HCT116 (cell line): ENCODE results near the gene CFAP92. TPM values are rescaled to one million over a fixed set of nuclear protein-coding genes. Genes with fewer than 3 reads are reported as not detected.

ENCODE experiments used
- ATAC-seq: fragments of 200-7000 bp; cut with Tn5 transposase; 2 replicates; pipeline ENCODE4 v1.9.1; 2020; ENCODE audit warnings: mild to moderate bottlenecking, moderate library complexity
- BruUV-seq: library from RNA; stranded (reverse); fragments of 400-500 nt; replicated peaks from 2 replicates; lab custom pipeline; 2021; lab: Mats Ljungman, UMichigan
- CTCF ChIA-PET: fragments of 300-600 bp; sonication (Branson Sonifier 250); formaldehyde crosslinking; loops from one replicate; lab custom pipeline; 2021; ENCODE audit warnings: antibody characterized with exemption; lab: Charles Lee
- POLR2A ChIA-PET: fragments of 300-600, 350-600 bp; sonication (Branson Sonifier 250); formaldehyde crosslinking; loops from one replicate; lab custom pipeline; 2021; ENCODE audit warnings: antibody characterized with exemption; lab: Charles Lee
- RAD21 ChIA-PET, 2 experiments: fragments of 300-600 bp; sonication (Branson Sonifier 250); formaldehyde crosslinking; loops; one replicate each; lab custom pipeline; 2023; ENCODE audit warnings: low total read pairs in 2 of 2; ENCODE audit not compliant: uncharacterized antibody in 2 of 2, unreplicated experiment in 2 of 2, low non-redundant PET in 1 of 2; lab: Charles Lee
- DNase-seq: peaks from one replicate; pipeline ENCODE4 v3.0.0-alpha.2; 2010; ENCODE audit warnings: low read depth, low spot score
- H2AFZ ChIP-seq: fragments of 200-600 bp; shearing (Covaris generic), sonication (generic); 2 replicates; pipeline ENCODE4 v1.6.1; 2017; ENCODE audit warnings: low read depth, mixed run types, mixed read lengths, antibody characterized with exemption, low read length; ENCODE audit not compliant: poor library complexity, severe bottlenecking
- H3K27ac ChIP-seq: 2 replicates; pipeline ENCODE4 v1.5.1; 2012; ENCODE audit warnings: low read depth, low read length
- H3K27me3 ChIP-seq: fragments of 200-600 bp; sonication (generic); 2 replicates; pipeline ENCODE4 v1.6.1; 2016; ENCODE audit warnings: mixed run types, low read length, mixed read lengths; ENCODE audit not compliant: insufficient read depth
- H3K36me3 ChIP-seq, 2 experiments: fragments of 200-500 bp in 1 of 2; fragments of 200-600 bp in 1 of 2; sonication (Bioruptor generic) in 1 of 2; sonication (generic) in 1 of 2; 2 replicates each; pipeline versions ENCODE4 v1.5.1 to v1.6.1; 2014 to 2016; ENCODE audit warnings: low read length in 2 of 2, inconsistent platforms in 1 of 2, mixed read lengths in 1 of 2, mixed run types in 1 of 2; ENCODE audit not compliant: insufficient read depth in 2 of 2, control insufficient read depth in 1 of 2
- H3K4me1 ChIP-seq, 2 experiments: fragments of 200-600 bp in 1 of 2; sonication (generic) in 1 of 2; 2 replicates each; pipeline versions ENCODE4 v1.5.1 to v1.6.1; 2012 to 2017; ENCODE audit warnings: low read length in 2 of 2, inconsistent platforms in 1 of 2, mild to moderate bottlenecking in 1 of 2, mixed read lengths in 1 of 2, mixed run types in 1 of 2, moderate library complexity in 1 of 2; ENCODE audit not compliant: insufficient read depth in 2 of 2, control insufficient read depth in 1 of 2
- H3K4me2 ChIP-seq: fragments of 200-600 bp; sonication (generic); 2 replicates; pipeline ENCODE4 v1.6.1; 2017; ENCODE audit warnings: mixed run types, low read length, mixed read lengths
- H3K4me3 ChIP-seq, 2 experiments: fragments of 200-600 bp in 1 of 2; sonication (generic) in 1 of 2; replicated peaks in 1 of 2; 2 replicates each; pipeline ENCODE4 v1.5.1; 2011 to 2016; ENCODE audit warnings: low read length in 2 of 2, control low read depth in 1 of 2, low read depth in 1 of 2, mild to moderate bottlenecking in 1 of 2, mixed read lengths in 1 of 2, mixed run types in 1 of 2
- H3K79me2 ChIP-seq: fragments of 200-600 bp; sonication (generic); 2 replicates; pipeline ENCODE4 v1.6.1; 2017; ENCODE audit warnings: mild to moderate bottlenecking, mixed run types, low read length, moderate library complexity, mixed read lengths; ENCODE audit not compliant: insufficient read depth
- H3K9ac ChIP-seq: fragments of 200-600 bp; sonication (generic); 2 replicates; pipeline ENCODE4 v1.6.1; 2016; ENCODE audit warnings: low read length, mixed read lengths
- H3K9me2 ChIP-seq: fragments of 200-600 bp; sonication (generic), shearing (Covaris generic); 2 replicates; pipeline ENCODE4 v1.6.1; 2017; ENCODE audit warnings: mixed run types, mild to moderate bottlenecking, moderate library complexity; ENCODE audit not compliant: insufficient read depth
- H3K9me3 ChIP-seq, 2 experiments: fragments of 200-500 bp in 1 of 2; fragments of 200-600 bp in 1 of 2; sonication (Bioruptor generic) in 1 of 2; sonication (generic) in 1 of 2; 2 replicates each; pipeline ENCODE4 v1.6.1; 2014 to 2017; ENCODE audit warnings: low read length in 2 of 2, mixed read lengths in 2 of 2, inconsistent platforms in 1 of 2, low read depth in 1 of 2, mild to moderate bottlenecking in 1 of 2, mixed run types in 1 of 2, moderate library complexity in 1 of 2; ENCODE audit not compliant: control insufficient read depth in 1 of 2, insufficient read depth in 1 of 2
- H4K20me1 ChIP-seq: fragments of 200-600 bp; sonication (generic), shearing (Covaris generic); 2 replicates; pipeline ENCODE4 v1.6.1; 2017; ENCODE audit warnings: mixed run types, mild to moderate bottlenecking, moderate library complexity; ENCODE audit not compliant: insufficient read depth
- CBX3 ChIP-seq: IDR thresholded peaks from 2 replicates; pipeline ENCODE4 v1.6.1; 2012; ENCODE audit warnings: low read depth
- MAX ChIP-seq: IDR thresholded peaks from 2 replicates; pipeline ENCODE4 v1.6.1; 2012
- REST ChIP-seq: IDR thresholded peaks from 2 replicates; pipeline ENCODE4 v1.6.1; 2012; ENCODE audit warnings: low read depth
- SRF ChIP-seq: IDR thresholded peaks from 2 replicates; pipeline ENCODE4 v1.6.1; 2012; ENCODE audit warnings: low read depth
- ZNF274 ChIP-seq: fragments of 200-500 bp; sonication (Bioruptor generic); IDR thresholded peaks from 2 replicates; pipeline ENCODE4 v1.6.1; 2014; ENCODE audit warnings: mild to moderate bottlenecking, low read depth, low read length, inconsistent platforms
- intact Hi-C: fragments of 100-400 bp; cut with micrococcal nuclease; formaldehyde crosslinking; loops from 2 replicates; pipeline ENCODE4 v1.10.0; 2022
- total RNA-seq: library from RNA; stranded (reverse); gene quantifications from one replicate; pipeline ENCODE4 v1.2.1, GENCODE V29; 2021; ENCODE audit not compliant: unreplicated experiment

CFAP92 gene
- total RNA-seq, 1 experiment from 2014 or later, result 3.6 TPM

DNA sequence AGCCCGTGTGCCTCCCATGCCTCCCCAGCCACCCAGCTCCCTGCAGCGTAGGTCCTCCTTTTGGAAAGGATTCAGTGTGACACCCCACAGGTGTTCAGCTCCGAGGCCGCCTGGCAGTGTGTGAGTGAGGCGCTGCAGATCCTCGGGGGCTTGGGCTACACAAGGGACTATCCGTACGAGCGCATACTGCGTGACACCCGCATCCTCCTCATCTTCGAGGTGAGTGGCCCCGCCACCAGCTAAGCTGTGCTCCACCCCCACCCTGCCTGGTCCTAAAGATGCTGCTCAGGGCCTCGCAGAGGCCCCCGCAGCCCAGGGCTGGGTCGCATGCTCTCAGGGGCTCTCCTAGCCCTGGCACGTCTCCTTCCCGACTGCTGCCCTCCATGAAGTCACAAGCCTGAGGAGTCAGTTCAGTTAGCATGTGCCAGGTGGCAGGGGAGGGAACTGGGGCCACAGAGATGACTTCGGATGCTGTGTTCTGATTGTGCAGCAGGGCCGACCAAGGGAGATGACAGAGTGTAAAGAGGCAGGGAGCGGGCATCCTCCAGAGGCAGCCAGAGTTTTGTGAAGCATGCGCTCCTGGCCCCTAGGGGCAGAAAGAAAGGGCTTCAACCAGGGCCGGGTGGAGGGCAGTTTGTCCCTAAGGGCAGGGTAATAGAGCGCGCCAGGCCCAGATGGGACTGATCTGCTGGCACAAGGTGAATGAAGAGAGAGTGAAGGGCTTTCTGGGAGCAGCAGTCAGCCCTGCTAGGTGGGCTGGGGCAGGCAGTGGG, 87.7 kb downstream of the CFAP92 start:
- no peaks in the 10 kb centered on the region for H3K4me1 ChIP-seq
- H3K9me3 ChIP-seq, result no peaks in the 10 kb centered on the region
- ChIA-PET POLR2A (no interaction called here), RAD21 (no interaction called here), CTCF (no interaction called here)
- H2AFZ ChIP-seq, result no peak overlapping the region
- BruUV-seq, result no TSS peak
- intact Hi-C loops, result no loop called here
- H3K79me2 ChIP-seq, result no peaks in the 10 kb centered on the region
- no peak for ATAC-seq
- H3K36me3 ChIP-seq, result peaks cover 34 to 57% of the 10 kb centered on the region in 2 experiments
- no peak overlapping the region for H3K4me3 ChIP-seq
- no peak for DNase-seq
- no peak overlapping the region for H3K4me2 ChIP-seq
- no peaks in the 10 kb centered on the region for H3K27me3 ChIP-seq
- no peak for TF ChIP-seq MAX
- TF ChIP-seq CBX3, result no peak
- no peak for TF ChIP-seq ZNF274
- TF ChIP-seq SRF, result no peak
- TF ChIP-seq REST, result no peak
- TF ChIP-seq, all 23 proteins: peak for 0
- H3K9ac ChIP-seq, result no peak overlapping the region
- H4K20me1 ChIP-seq, result no peaks in the 10 kb centered on the region
- H3K9me2 ChIP-seq, result no peaks in the 10 kb centered on the region
- no peak overlapping the region for H3K27ac ChIP-seq
